GM21367 (cell line): ENCODE data around the gene SPIN2B.

ENCODE experiments used
- ATAC-seq: cut with Tn5 transposase; IDR thresholded peaks from one replicate; pipeline ENCODE4 v1.9.1; 2021; ENCODE audit not compliant: unreplicated experiment

Gene SPIN2B

DNA sequence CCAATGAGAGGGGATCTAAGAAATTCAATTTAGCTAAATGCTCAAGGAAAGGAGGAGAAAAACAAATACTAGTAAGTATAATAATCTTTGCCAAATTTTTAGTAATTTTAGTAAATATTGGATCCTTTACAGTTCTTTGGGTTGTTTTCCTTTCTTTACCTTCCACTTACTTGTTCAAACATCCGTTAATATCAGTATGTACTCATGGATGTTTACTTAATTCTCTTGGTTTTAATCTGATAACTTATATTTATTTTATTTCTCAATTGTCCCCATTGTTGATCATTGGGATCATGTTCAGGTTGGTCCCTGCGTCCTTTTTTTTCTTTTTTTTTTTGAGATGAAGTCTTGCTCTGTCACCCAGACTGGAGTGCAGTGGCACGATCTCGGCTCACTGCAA, 46.9 kb downstream of the SPIN2B start:
- no peak for ATAC-seq

DNA sequence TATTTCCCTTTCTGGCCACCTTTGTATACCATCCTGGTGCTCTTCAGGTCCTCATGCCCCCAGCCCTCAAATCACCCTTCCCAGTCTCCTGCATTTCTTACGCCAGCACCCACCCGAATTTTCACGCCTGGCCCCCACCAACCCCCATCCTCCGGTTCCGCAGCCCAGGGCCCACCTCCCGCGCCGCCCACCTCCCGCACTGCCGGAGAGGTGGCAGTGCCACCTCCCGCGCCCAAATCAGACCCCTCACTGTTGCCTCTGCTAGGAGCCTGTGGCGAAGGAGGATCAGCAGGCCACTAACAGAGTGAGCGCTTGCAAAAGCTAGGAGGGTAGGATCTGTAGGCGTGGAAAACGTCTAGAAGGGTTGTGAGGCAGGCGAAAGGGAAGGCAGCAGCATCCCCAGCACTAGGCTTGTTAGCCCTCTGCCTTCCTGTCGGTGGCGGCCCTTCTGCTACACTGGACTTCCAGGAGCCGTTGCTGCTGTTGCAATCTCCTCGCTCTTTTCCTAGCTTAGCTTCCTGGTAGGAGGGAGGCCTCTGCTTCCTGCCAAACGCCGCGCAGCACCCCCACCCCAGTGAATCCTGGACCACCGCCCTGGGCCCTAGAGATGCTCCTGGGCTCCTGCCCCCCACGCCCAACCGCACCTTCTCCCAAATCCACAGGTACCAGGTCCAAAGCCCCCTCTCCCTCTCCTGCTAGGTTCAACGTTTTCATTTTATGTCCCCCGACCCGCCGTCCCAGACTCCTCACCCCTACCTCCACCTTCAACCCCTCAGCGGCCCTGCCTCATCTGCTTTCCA, 51.0 kb downstream of the SPIN2B start:
- ATAC-seq, result no peak
